Measurements from ENCODE around the gene FHIT. TPM values are rescaled to one million over a fixed set of nuclear protein-coding genes. Genes with fewer than 3 reads are reported as not detected.

The FHIT gene
- total and polyA plus RNA-seq, 2 of the 4 experiments (the other 2 are of a cell fraction) = 0.07 TPM; not detected in 1

DNA sequence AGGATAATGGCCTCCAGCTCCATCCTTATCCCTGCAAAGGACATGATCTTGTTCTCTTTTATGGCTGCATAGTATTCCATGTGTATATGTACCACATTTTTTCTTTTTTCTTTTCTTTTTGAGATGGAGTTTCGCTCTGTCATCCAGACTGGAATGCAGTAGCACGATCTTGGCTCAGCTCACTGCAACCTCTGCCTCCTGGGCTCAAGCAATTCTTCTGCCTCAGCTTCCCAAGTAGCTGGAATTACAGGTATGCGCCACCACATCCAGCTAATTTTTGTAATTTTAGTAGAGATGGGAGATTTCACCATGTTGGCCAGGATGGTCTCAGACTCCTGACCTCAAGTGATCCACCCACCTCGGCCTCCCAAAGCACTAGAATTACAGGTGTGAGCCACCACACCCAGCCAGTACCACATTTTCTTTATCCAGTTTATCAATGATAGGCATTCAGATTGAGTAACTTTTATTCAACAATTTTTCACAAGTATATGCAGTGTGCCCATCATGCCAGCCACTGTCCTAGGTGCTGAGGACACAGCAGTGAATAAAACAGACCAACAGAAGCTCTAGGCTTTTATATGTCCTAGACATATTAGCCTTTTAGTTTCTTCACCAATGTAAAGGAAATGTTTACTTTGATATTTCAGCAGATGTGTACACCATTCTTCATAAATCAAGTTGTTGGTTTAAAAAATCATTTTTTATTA lies 815.2 kb downstream of the FHIT start:
- Histone ChIP-seq H3K9ac (ENCODE audit: low read depth, low read length) (no peak overlapping the region), H3K4me2 (ENCODE audit: low read depth, low read length) (no peak overlapping the region), H3K36me3 (ENCODE audit: control insufficient read depth, insufficient read depth, low read length) (no peaks in the 10 kb centered on the region), H3K4me3 (ENCODE audit: insufficient read depth, low read depth, low read length) (no peak overlapping the region), H2BK15ac (ENCODE audit: low read depth, low read length) (no peak overlapping the region), H2BK20ac (ENCODE audit: low read depth, low read length) (no peak overlapping the region), H3K14ac (replicated peaks; ENCODE audit: low read depth, low read length) (no peak overlapping the region), H3K79me1 (ENCODE audit: low read depth in 1 of 2, low read length in 2 of 2) (no peaks in the 10 kb centered on the region), H2AK9ac (replicated peaks; ENCODE audit: low read depth, low read length, poor library complexity) (no peak overlapping the region), H2BK120ac (ENCODE audit: low read depth, low read length) (no peak overlapping the region), H3K23ac (ENCODE audit: low read depth, low read length) (no peak overlapping the region), H3K9me1 (ENCODE audit: insufficient read depth, low read length) (no peaks in the 10 kb centered on the region), H3K27me3 (ENCODE audit: control insufficient read depth, insufficient read depth, low read length) (no peaks in the 10 kb centered on the region), H4K91ac (ENCODE audit: insufficient read depth, low read depth, low read length) (no peak overlapping the region), H3K4ac (ENCODE audit: low read depth, low read length) (no peak overlapping the region), H2AFZ (replicated peaks; ENCODE audit: low read length, poor library complexity) (no peak overlapping the region), H2AK5ac (ENCODE audit: low read depth, low read length) (no peak overlapping the region), H3K56ac (ENCODE audit: extremely low read depth, insufficient read depth, low read length) (no peak overlapping the region), H3K4me1 (ENCODE audit: control insufficient read depth, insufficient read depth, low read length) (no peaks in the 10 kb centered on the region), H3K9me3 (ENCODE audit: control insufficient read depth, insufficient read depth, low read length) (no peaks in the 10 kb centered on the region), H4K20me1 (ENCODE audit: insufficient read depth, low read length) (no peaks in the 10 kb centered on the region), H3K18ac (ENCODE audit: low read depth, low read length) (no peak overlapping the region), H4K5ac (ENCODE audit: low read depth, low read length) (no peak overlapping the region), H2BK5ac (ENCODE audit: low read depth, low read length, poor library complexity, severe bottlenecking) (no peak overlapping the region), H4K8ac (ENCODE audit: low read depth in 2 of 2, low read length in 2 of 2) (no peak overlapping the region), H3K27ac (ENCODE audit: insufficient read depth, low read length) (no peak overlapping the region)
- intact Hi-C loops (cut with micrococcal nuclease) (loop anchor here (10.0 kb wide), 2 partner anchors 571 to 1131 kb away; no protein-coding TSS in a partner anchor), in situ Hi-C loops (cut with MboI; ENCODE audit: low sequenced_read_pairs) (no loop called here), dilution Hi-C loops (cut with HindIII; ENCODE audit: low sequenced_read_pairs, unreplicated experiment) (no loop called here)
- ChIA-PET CTCF (no interaction called here), POLR2A (ENCODE audit: unreplicated experiment) (no interaction called here)
- no peak for ATAC-seq (ENCODE audit: low read depth)
- no TSS peak for BruUV-seq (replicated peaks)
- TF ChIP-seq MAFK (IDR thresholded peaks at IDR 0.05; ENCODE audit: low read depth, low read length) (no peak), NFE2L2 (IDR thresholded peaks at IDR 0.05; ENCODE audit: low read depth, low read length) (no peak), SMC3 (IDR thresholded peaks at IDR 0.05; ENCODE audit: low read depth, low read length) (no peak), RCOR1 (IDR thresholded peaks at IDR 0.05; ENCODE audit: insufficient replicate concordance, low read length) (no peak), MXI1 (IDR thresholded peaks at IDR 0.05; ENCODE audit: borderline replicate concordance, low read depth, low read length) (no peak), MAZ (IDR thresholded peaks at IDR 0.05; ENCODE audit: borderline replicate concordance, low read depth, low read length) (no peak)
- WGBS, 2 experiments (ENCODE audit: extremely low coverage in 2 of 2, insufficient read length in 1 of 2) = no CpG with 5 or more reads among the region's 4 CpGs
- no peak for DNase-seq
